LNCAP (cell line): ENCODE measurements around the gene CDC73.

Experiments
- TF ChIP-seq, protein P1 (sequence below): fragments of 450-650 bp; IDR thresholded peaks from 2 replicates; pipeline ENCODE4 v1.5.1; 2017; ENCODE audit warnings: mild to moderate bottlenecking

The CDC73 gene

DNA sequence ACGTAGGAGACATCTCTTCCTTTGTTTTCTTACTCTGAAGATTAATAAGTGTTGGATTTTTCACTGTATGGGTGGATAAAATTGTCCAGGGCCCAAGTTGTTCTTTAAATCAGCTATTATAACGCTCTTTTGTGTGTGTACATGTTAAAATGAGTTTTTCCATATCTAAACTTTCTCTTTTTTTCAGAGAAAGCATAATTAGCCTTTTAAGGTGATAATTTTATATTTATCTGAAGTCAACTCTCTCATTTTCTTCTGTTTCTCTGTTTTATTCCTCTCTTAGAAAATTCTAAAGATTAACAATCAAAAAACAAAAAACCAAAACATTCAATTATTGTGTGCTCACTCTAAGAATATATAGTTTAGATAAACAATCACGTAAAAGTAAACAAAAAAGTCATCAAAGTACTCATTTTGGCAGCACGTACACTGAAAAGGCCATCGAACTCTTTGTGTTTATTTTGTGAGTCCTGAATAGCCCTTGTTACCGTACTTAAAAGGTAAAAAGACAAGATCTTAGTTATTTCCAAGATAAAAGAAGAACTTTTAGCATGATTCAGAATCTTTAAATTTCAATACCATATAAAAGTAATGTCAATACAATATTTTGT lies 7.2 kb upstream of the CDC73 start:
- TF ChIP-seq, protein P1, sequence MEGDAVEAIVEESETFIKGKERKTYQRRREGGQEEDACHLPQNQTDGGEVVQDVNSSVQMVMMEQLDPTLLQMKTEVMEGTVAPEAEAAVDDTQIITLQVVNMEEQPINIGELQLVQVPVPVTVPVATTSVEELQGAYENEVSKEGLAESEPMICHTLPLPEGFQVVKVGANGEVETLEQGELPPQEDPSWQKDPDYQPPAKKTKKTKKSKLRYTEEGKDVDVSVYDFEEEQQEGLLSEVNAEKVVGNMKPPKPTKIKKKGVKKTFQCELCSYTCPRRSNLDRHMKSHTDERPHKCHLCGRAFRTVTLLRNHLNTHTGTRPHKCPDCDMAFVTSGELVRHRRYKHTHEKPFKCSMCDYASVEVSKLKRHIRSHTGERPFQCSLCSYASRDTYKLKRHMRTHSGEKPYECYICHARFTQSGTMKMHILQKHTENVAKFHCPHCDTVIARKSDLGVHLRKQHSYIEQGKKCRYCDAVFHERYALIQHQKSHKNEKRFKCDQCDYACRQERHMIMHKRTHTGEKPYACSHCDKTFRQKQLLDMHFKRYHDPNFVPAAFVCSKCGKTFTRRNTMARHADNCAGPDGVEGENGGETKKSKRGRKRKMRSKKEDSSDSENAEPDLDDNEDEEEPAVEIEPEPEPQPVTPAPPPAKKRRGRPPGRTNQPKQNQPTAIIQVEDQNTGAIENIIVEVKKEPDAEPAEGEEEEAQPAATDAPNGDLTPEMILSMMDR = no peak

DNA sequence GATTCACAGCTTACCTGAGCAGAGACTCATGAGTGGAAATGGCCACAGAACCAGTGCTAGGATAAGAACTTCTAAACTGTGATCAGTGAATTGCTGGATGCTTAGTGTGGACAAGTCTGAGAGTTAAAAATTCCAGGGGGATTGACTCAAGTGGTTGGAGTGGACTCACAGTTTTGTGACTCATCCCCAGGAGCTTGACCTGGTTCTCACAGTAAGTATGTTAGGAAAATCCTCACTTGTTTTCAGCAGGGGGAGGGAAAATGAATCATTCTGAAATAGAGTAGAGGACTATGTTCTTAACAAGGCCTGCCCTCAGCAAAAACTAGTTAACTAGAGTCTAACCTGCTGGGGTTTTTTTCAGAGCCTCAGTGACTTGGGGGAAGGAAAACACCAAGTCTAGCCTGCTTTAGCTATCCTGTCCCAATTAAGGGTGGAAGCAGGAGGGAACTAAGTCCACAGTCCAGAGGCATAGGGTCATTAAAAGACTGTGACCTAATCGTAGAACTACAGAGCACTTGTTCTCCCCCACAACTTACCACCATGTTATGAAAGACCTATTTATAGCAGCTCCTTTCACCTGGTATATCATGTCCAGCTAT lies 6.1 kb upstream of the CDC73 start:
- TF ChIP-seq, protein P1 = no peak

DNA sequence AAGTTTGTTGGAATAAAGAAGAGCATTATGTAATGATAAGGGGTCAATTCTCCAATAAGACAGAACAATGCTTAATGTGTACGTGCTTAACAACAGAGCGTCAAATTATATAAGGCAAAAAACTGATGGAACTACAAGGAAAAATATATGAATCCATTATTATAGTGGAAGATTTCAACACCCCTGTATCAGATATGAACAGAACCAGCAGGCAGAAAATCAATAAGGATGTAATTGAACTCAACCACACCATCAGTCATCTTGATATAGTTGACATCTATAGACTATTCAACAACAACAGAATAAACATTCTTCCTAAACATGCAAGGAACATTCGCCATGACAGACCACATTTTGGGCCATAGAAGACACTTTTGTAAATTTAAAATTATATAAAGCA lies 3.6 kb upstream of the CDC73 start:
- TF ChIP-seq, protein P1 = no peak

DNA sequence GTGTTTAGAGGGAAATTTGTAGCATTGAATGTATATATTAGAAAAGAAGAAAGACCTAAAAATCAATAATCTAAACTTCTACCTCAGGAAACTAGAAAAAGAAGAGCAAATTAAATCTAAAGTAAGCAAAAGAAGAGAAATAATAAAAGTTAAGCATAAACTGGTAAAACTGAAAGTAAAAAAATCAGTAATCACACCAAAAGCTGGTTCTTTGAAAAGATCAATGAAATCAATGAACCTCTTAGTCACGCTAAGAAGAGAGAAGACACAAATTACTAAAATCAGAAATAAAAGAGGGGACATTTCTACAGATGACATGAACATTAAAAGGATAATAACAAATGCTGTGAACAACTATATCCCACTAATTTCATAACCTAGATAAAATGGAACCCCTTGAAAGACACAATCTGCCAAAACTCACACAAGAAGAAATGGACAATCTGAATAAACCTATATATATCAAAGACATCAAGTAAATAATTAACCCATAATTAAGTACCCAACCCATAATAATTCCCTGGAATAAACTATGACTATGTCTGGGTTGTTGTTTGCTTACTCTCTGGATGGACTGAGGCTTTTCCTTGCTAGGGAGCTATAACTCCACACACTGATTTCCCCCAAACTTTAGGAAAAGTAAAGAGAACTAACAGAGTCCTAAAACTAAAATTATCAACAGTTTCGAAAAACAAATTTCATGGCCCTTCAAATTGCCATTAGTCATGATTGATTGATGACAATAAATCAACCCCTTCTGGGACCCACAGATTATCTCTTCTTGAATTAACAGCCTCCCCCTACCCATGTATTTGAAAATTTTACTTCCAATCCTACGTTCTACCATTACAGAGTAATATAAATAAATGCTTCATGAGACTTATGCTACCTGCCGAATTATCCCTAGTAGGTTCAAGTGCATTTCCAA lies 2.8 kb upstream of the CDC73 start:
- TF ChIP-seq, protein P1 = no peak

DNA sequence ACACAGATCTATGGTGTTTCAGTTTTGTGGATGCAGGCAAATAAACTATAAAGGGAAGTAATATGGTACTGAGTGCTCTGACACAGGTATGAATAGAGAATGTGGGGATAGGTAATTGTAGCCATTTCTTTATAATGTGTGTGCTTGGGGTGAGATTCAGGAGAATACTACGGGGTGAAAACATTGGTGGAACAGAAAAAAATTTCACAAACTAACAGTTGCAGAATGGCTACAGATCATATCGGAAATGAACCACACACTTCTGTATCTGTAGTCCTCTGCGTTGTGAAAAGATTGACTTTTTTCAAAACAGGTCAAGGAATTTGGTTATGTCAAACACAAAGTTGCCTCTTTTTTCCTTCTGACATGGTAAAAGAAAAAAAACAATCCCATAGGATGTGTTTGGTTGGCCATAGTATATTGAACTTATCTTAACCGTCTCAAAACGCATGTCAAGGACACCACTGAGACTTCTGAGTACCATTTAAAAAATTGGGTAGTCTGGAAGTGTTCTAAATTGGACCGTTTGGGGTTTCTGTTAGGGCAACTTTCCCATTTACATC lies 1.1 kb upstream of the CDC73 start:
- TF ChIP-seq, protein P1 = no peak

DNA sequence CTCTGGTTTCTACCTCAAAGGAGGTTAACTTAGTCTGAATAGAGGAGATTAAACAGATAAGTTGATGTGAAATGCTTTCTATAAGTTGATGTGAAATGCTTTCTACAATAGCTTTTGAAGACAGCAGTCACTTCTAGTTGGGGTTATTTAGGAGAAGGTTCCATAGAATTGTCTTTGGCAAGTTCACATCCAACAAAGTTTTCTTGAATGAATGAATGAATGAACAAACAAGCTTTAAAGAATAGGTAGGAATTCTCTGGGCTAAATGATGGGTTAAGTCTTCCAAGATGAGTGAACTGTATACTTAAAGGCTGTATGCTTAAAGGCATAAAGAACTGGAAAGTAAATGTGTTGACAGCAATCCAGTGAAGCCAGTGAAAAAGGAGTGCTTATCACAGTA lies 1.9 kb downstream of the CDC73 start:
- TF ChIP-seq, protein P1 = no peak

DNA sequence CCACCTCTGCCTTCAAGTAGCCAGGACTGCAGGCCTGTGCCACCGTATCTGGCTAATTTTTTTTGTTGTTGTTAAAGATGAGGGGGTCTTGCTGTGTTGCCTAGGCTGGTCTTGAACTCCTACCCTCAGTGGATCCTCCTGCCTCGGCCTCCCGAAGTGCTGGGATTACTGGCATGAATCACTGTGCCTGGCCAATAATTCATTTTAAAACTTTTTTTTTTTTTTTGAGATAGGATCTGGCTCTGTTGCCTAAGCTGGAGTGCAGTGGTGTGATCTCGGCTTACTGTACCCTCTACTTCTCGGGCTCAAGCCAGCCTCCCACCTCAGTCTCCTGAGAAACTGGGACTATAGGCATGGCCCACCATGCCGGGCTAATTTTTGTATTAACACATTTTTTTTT lies 3.5 kb downstream of the CDC73 start:
- TF ChIP-seq, protein P1 = no peak
